Epithelial cell of proximal tubule (primary cell): ENCODE data around the gene FBXL14. TPM values are rescaled to one million over a fixed set of nuclear protein-coding genes. Genes with fewer than 3 reads are reported as not detected.

Source experiments
- DNase-seq: peaks from one replicate; pipeline ENCODE4 v3.0.0-alpha.2; 2011; ENCODE audit warnings: low read depth
- H3K4me3 ChIP-seq: 2 replicates; pipeline ENCODE4 v1.5.1; 2011; ENCODE audit warnings: low read depth, mild to moderate bottlenecking, low read length
- total RNA-seq: library from RNA; depleted of rRNA; stranded (reverse); fragments of >200 nt; gene quantifications from 2 replicates; pipeline ENCODE4 v1.2.3, GENCODE V29; 2015
- TF ChIP-seq, protein P1 (sequence below): conservative IDR thresholded peaks from 2 replicates; pipeline ENCODE4 v1.5.1; 2012; ENCODE audit warnings: low read depth, mild to moderate bottlenecking, low read length

Gene FBXL14
- total RNA-seq, 1 donor from 2014 or later = 5.5 TPM

DNA sequence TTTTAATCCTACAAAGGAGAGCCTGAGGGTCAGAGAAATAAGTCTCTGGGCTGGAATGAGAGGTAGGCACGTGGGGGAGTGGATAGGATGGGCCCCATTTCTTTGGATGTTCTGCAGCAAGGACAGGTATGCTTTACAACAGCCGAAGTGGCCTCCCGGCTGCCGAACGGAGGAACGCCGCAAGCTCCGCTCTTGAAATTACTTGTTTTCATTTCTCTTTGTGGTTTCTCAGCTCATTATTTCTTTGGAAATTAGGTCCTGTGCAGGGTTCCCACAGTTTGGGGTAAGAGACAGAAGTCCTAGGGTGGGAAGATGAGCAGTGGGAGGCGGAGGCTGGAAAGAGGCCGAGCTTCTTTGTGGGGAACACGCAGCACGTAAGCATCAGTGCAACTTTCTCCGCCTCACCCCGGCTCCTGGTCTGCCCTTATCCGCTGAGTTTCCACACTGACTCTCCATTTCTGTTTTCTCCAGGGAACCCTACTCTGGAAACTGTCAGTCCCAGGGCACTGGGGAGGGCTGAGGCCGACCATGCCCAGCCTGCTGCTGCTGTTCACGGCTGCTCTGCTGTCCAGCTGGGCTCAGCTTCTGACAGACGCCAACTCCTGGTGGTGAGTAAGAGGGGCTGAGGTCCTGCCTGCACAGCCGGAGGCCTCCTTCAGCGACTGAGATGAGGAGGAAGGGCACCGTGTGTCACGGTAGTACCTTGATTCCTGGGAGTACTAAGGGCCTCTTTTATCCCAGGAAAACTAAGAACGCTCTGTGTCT is 36.6 kb upstream of the FBXL14 start:
- TF ChIP-seq, protein P1, sequence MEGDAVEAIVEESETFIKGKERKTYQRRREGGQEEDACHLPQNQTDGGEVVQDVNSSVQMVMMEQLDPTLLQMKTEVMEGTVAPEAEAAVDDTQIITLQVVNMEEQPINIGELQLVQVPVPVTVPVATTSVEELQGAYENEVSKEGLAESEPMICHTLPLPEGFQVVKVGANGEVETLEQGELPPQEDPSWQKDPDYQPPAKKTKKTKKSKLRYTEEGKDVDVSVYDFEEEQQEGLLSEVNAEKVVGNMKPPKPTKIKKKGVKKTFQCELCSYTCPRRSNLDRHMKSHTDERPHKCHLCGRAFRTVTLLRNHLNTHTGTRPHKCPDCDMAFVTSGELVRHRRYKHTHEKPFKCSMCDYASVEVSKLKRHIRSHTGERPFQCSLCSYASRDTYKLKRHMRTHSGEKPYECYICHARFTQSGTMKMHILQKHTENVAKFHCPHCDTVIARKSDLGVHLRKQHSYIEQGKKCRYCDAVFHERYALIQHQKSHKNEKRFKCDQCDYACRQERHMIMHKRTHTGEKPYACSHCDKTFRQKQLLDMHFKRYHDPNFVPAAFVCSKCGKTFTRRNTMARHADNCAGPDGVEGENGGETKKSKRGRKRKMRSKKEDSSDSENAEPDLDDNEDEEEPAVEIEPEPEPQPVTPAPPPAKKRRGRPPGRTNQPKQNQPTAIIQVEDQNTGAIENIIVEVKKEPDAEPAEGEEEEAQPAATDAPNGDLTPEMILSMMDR = no peak
- peak overlapping the region; percentile 60 for H3K4me3 ChIP-seq
- DNase-seq = no peak

DNA sequence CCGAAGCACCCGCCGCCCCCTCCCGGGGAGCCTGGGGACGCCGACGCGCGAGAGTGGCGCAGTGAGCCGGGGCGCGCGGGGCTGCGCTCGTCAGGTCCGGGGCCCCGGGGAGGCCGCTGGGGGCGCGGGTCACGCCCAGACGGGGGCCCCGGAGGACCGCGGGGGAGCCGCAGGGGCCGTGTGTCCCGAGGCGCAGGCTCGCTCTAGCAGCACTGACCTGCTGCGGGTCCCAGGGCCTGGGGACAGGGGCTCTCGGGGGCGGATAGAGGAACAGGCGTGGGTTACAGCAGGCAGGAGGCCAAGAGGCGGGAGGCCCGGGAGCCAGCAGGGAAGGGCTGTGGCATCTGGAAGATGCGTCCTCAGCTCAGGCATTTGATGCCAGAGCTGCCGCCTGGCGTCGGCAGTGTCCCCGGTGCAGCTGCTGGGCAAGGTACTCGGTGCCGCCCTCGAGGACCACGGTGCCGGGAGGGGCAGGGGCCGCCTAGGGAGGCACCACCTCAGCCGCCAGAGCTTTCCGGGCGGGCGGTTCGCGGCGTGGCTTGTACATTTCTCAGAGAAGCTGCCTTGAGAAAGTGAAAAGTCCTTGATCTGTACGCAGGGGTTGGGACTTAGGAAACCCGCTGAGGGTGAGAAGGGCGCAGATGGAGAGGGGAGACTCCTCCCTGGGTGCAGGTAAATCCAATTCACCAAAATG is 35.9 kb upstream of the FBXL14 start:
- TF ChIP-seq, protein P1 = peak; percentile 5
- DNase-seq = no peak
- H3K4me3 ChIP-seq = peak overlapping the region; percentile 60

DNA sequence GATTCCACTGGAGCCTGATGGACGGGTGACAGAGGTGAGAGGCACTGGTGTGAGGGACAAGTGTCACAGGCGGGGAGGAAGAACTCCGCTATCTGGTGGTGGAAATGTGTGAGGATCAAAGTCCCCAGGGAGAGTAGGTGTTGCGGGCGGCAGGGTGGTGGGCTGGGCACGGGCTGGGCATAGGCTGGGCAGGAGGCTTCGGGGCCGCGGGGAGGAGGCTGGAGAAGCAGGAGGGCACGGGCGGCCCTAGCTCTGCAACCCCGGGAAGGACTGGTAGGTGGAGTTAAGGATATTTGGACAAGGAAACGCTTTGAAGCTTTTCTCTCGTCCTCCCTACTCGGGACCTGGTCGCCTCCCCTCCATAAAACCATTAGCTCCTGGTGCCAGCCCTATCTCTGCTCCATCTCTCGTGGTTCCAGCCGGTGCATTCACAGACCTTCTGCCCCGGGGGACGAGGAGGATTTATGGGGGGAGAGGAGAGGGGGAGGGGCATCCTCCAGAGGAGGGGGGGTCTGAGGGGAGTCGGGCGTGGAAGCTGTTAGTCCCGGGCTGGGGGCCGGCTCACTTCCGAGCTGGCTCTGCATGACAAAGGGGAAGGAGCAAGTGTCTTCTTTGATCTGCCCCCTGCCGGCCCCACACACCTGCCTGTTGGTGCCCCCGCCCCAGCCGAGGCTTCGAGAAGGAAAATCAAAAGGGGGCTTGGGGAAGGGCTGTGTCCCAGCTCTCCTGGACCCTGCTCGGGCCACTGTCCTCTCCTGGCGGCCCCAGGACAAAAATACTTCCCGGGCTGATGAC is 35.2 kb upstream of the FBXL14 start:
- peak overlapping the region; percentile 60 for H3K4me3 ChIP-seq
- DNase-seq = no peak
- TF ChIP-seq, protein P1 = peak; percentile 32

DNA sequence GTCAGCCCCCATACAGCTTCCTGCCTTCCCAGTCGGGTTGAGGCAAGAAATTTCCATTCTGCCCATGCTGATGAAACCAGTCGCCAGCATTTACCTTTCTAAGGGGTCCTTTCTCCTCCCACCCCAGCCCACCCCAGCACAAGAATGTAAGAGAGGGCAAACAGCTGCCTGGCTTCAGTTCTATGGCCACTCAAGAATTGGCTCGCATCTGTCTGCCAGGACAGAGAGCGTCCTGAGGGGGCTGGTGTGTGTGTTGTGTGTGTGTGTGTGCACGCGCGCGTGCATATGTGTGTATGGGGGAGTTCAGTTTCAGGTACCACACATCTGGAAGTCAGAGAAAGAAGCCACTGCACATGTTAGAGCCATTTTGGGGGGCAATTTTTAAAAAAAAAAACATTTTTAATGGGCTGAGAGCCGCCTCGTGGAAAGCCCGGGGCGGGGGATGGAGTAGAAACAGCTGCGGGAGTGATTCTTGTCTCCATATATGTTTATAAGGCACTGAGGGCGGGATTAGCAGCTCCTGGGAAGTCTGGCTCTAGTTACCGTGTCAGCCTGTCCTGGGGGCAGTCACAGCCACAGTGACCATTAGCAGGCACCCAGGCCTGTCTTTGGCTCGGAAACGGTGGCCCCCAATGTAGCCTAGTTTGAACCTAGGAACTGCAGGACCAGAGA is 34.4 kb upstream of the FBXL14 start, which contains the start of gene WNT5B:
TSS of gene WNT5B (plus strand) at position 566 of the 672 bp plus-strand sequence. CDS start 2,124 bp downstream, outside the sequence.
- peak within 1 kb of the TSS; percentile 60 for H3K4me3 ChIP-seq
- TF ChIP-seq, protein P1 = no peak
- no peak for DNase-seq

DNA sequence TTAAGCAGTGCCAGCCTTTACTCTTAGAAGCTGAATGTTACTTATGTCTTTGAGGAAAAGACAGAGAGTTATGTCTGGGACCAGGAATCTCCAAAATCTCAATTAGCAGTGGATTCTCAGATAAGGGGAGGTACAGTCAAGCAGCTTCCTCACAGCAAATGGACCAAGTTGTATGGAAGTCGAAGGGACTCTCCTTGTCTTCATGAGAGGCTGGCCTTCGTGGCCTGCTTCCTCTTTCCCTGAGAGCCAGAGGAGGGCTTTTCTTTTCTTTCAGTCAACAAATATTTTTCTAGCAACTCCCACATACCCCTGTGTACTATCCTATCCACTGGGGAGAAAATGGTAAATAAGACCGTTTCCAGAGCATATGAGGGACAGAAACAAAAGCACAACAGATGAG is 28.0 kb upstream of the FBXL14 start:
- DNase-seq = no peak
- H3K4me3 ChIP-seq = no peak overlapping the region
- TF ChIP-seq, protein P1 = no peak

DNA sequence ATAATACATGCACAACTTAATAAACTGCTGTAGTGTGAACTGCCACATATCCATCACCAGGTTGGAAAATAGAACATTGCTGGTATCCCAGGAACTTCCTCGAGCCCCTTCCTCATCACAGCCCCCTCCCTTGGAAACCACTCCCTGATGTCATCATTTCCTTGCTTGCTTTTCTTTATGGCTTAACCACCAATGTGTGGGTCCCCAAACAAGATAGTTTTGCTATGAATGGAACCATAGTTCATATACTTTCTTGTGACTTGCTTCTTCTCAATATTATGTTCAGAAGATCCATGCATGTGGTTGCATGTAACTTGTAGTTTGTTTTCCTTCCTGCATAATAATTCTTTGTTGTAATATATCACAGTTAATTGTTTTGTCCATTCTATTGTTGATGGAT is 25.7 kb upstream of the FBXL14 start:
- H3K4me3 ChIP-seq = no peak overlapping the region
- TF ChIP-seq, protein P1 = no peak

More for the DNA sequence above, 25.7 kb upstream of the FBXL14 start:
- no peak for DNase-seq
